ENCODE results near the gene STMP1. TPM values are rescaled to one million over a fixed set of nuclear protein-coding genes. Genes with fewer than 3 reads are reported as not detected.
"Not testable (repeated sequence)": the region's sequence is repeated elsewhere in the genome, so short reads cannot be mapped to it uniquely, and the experiment has no call there.

Gene STMP1
- total RNA-seq, 1 donor, result 18.8 TPM

GRCh38 chr7:135665042-135665441 is 2.7 kb downstream of the STMP1 start:
- no peak for TF ChIP-seq CTCF (IDR thresholded peaks at IDR 0.05; ENCODE audit: extremely low read depth, low read depth, low read length)
- no peak for DNase-seq (ENCODE audit: insufficient read length, low spot score, missing footprints)
- Histone ChIP-seq H3K27me3 (ENCODE audit: insufficient read depth, low read length) (no peaks in the 10 kb centered on the region), H3K36me3 (ENCODE audit: insufficient read depth, low read length) (no peaks in the 10 kb centered on the region), H3K4me1 (ENCODE audit: insufficient read depth, low read length) (peaks cover 50% of the 10 kb centered on the region), H3K79me2 (ENCODE audit: insufficient read depth, low read length) (peaks cover 60% of the 10 kb centered on the region), H3K4me3 (ENCODE audit: insufficient read depth, low read length) (no peak overlapping the region), H3K27ac (ENCODE audit: low read depth, low read length) (peak overlapping the region; percentile 100), H4K20me1 (ENCODE audit: insufficient read depth, low read length) (peaks cover 5% of the 10 kb centered on the region), H3K4me2 (ENCODE audit: insufficient read depth, low read length) (peak overlapping the region; percentile 95), H2AFZ (ENCODE audit: low read length) (no peak overlapping the region), H3K9me3 (ENCODE audit: low read depth, low read length) (no peaks in the 10 kb centered on the region)

- no peaks in the 10 kb centered on the region for H3K36me3 ChIP-seq (ENCODE audit: insufficient read depth, low read length)
- H4K20me1 ChIP-seq (ENCODE audit: insufficient read depth, low read length), result peaks cover 5% of the 10 kb centered on the region
- TF ChIP-seq CTCF (IDR thresholded peaks at IDR 0.05; ENCODE audit: extremely low read depth, low read depth, low read length), result no peak
- H3K4me3 ChIP-seq (ENCODE audit: insufficient read depth, low read length), result no peak overlapping the region
- H3K27me3 ChIP-seq (ENCODE audit: insufficient read depth, low read length), result no peaks in the 10 kb centered on the region
- no peak overlapping the region for H2AFZ ChIP-seq (ENCODE audit: low read length)
- peaks cover 59% of the 10 kb centered on the region for H3K4me1 ChIP-seq (ENCODE audit: insufficient read depth, low read length)
- peaks cover 68% of the 10 kb centered on the region for H3K79me2 ChIP-seq (ENCODE audit: insufficient read depth, low read length)
- DNase-seq (ENCODE audit: insufficient read length, low spot score, missing footprints), result no peak
- H3K27ac ChIP-seq (ENCODE audit: low read depth, low read length), result peak overlapping the region; percentile 100
- no peaks in the 10 kb centered on the region for H3K9me3 ChIP-seq (ENCODE audit: low read depth, low read length)
- H3K4me2 ChIP-seq (ENCODE audit: insufficient read depth, low read length), result peak overlapping the region; percentile 32
Measured at GRCh38 chr7:135666156-135666555, 3.8 kb downstream of the STMP1 start.

- H3K27me3 ChIP-seq (ENCODE audit: insufficient read depth, low read length), result no peaks in the 10 kb centered on the region
- H3K9me3 ChIP-seq (ENCODE audit: low read depth, low read length), result no peaks in the 10 kb centered on the region
- H3K4me2 ChIP-seq (ENCODE audit: insufficient read depth, low read length), result no peak overlapping the region
- H3K79me2 ChIP-seq (ENCODE audit: insufficient read depth, low read length), result peaks cover 75% of the 10 kb centered on the region
- H3K4me3 ChIP-seq (ENCODE audit: insufficient read depth, low read length), result no peak overlapping the region
- DNase-seq (ENCODE audit: insufficient read length, low spot score, missing footprints), result no peak
- peak overlapping the region; percentile 54 for H3K27ac ChIP-seq (ENCODE audit: low read depth, low read length)
- no peak overlapping the region for H2AFZ ChIP-seq (ENCODE audit: low read length)
- no peak for TF ChIP-seq CTCF (IDR thresholded peaks at IDR 0.05; ENCODE audit: extremely low read depth, low read depth, low read length)
- H3K4me1 ChIP-seq (ENCODE audit: insufficient read depth, low read length), result peaks cover 60% of the 10 kb centered on the region
- H4K20me1 ChIP-seq (ENCODE audit: insufficient read depth, low read length), result peaks cover 5% of the 10 kb centered on the region
- H3K36me3 ChIP-seq (ENCODE audit: insufficient read depth, low read length), result no peaks in the 10 kb centered on the region
Measured at GRCh38 chr7:135666846-135667245, 4.5 kb downstream of the STMP1 start.

GRCh38 chr7:135667626-135668025 is 5.3 kb downstream of the STMP1 start:
- H4K20me1 ChIP-seq (ENCODE audit: insufficient read depth, low read length); H3K27ac ChIP-seq (ENCODE audit: low read depth, low read length); H3K4me3 ChIP-seq (ENCODE audit: insufficient read depth, low read length); DNase-seq (ENCODE audit: insufficient read length, low spot score, missing footprints); H3K4me2 ChIP-seq (ENCODE audit: insufficient read depth, low read length); H3K36me3 ChIP-seq (ENCODE audit: insufficient read depth, low read length); H3K27me3 ChIP-seq (ENCODE audit: insufficient read depth, low read length); H2AFZ ChIP-seq (ENCODE audit: low read length); H3K9me3 ChIP-seq (ENCODE audit: low read depth, low read length): not testable (repeated sequence)
- H3K4me1 ChIP-seq (ENCODE audit: insufficient read depth, low read length), result peaks cover 62% of the 10 kb centered on the region
- peaks cover 81% of the 10 kb centered on the region for H3K79me2 ChIP-seq (ENCODE audit: insufficient read depth, low read length)

- not testable (repeated sequence) for H3K36me3 ChIP-seq (ENCODE audit: insufficient read depth, low read length); H2AFZ ChIP-seq (ENCODE audit: low read length); H3K4me3 ChIP-seq (ENCODE audit: insufficient read depth, low read length); DNase-seq (ENCODE audit: insufficient read length, low spot score, missing footprints); H3K27me3 ChIP-seq (ENCODE audit: insufficient read depth, low read length); H3K4me2 ChIP-seq (ENCODE audit: insufficient read depth, low read length); H3K9me3 ChIP-seq (ENCODE audit: low read depth, low read length); H4K20me1 ChIP-seq (ENCODE audit: insufficient read depth, low read length)
- peaks cover 68% of the 10 kb centered on the region for H3K4me1 ChIP-seq (ENCODE audit: insufficient read depth, low read length)
- peak overlapping the region; percentile 80 for H3K27ac ChIP-seq (ENCODE audit: low read depth, low read length)
- H3K79me2 ChIP-seq (ENCODE audit: insufficient read depth, low read length), result peaks cover 85% of the 10 kb centered on the region
Measured at GRCh38 chr7:135668852-135669395, 6.6 kb downstream of the STMP1 start.

Measured in osteoblast (primary cell).